ENCODE data around the gene RGPD4. TPM values are rescaled to one million over a fixed set of nuclear protein-coding genes. Genes with fewer than 3 reads are reported as not detected.

The RGPD4 gene
- total RNA-seq, 1 experiment from 2014 or later = 0.04 TPM

GRCh38 chr2:107932488-107932887 lies 105.8 kb downstream of the RGPD4 start:
- ATAC-seq (no peak), DNase-seq (ENCODE audit: low spot score) (no peak)
- ChIA-PET POLR2A (no interaction called here), CTCF (no interaction called here)
- peaks cover 10% of the 10 kb centered on the region for H3K4me1 Mint-ChIP-seq
- H3K4me3 Mint-ChIP-seq = no peak overlapping the region
- H3K27me3 Mint-ChIP-seq (ENCODE audit: low read depth) = no peaks in the 10 kb centered on the region
- H3K9me3 Mint-ChIP-seq = no peaks in the 10 kb centered on the region
- no peak for TF ChIP-seq MLX (CRISPR knock-in tag; IDR thresholded peaks at IDR 0.05)
- TF ChIP-seq ATF1 (CRISPR knock-in tag; IDR thresholded peaks at IDR 0.05) = no peak
- no peak for TF ChIP-seq NR2C2 (CRISPR knock-in tag; IDR thresholded peaks at IDR 0.05)
- no peak for TF ChIP-seq RELA (CRISPR knock-in tag; IDR thresholded peaks at IDR 0.05; ENCODE audit: borderline replicate concordance)
- no peak for TF ChIP-seq CREB1 (CRISPR knock-in tag; IDR thresholded peaks at IDR 0.05)
- no peak for TF ChIP-seq EMX1 (CRISPR knock-in tag; IDR thresholded peaks at IDR 0.05)
- no peak for TF ChIP-seq GABPB1 (CRISPR knock-in tag; IDR thresholded peaks at IDR 0.05)
- TF ChIP-seq E2F5 (CRISPR knock-in tag; IDR thresholded peaks at IDR 0.05) = no peak
- no peak overlapping the region for H3K27ac Mint-ChIP-seq
- H3K36me3 Mint-ChIP-seq = no peaks in the 10 kb centered on the region

- TF ChIP-seq NFE2L1 (CRISPR knock-in tag; IDR thresholded peaks at IDR 0.05) = no peak
- no peak for TF ChIP-seq RELA (CRISPR knock-in tag; IDR thresholded peaks at IDR 0.05; ENCODE audit: borderline replicate concordance)
- no peak for TF ChIP-seq ATF3 (CRISPR knock-in tag; conservative IDR thresholded peaks at IDR 0.05)
- TF ChIP-seq TCF7 (CRISPR knock-in tag; IDR thresholded peaks at IDR 0.05; ENCODE audit: low read depth) = no peak
- TF ChIP-seq ETV6 (CRISPR knock-in tag; IDR thresholded peaks at IDR 0.05) = no peak
- TF ChIP-seq ZNF671 (CRISPR knock-in tag; IDR thresholded peaks at IDR 0.05) = no peak
- no peak for TF ChIP-seq ZNF219 (CRISPR knock-in tag; IDR thresholded peaks at IDR 0.05; ENCODE audit: borderline replicate concordance)
- no peak for TF ChIP-seq STAT6 (CRISPR knock-in tag; conservative IDR thresholded peaks at IDR 0.05; ENCODE audit: low read depth)
- TF ChIP-seq CTCF (IDR thresholded peaks at IDR 0.05) = no peak
- TF ChIP-seq ERG (CRISPR knock-in tag; IDR thresholded peaks at IDR 0.05) = no peak
- TF ChIP-seq GABPB1 (CRISPR knock-in tag; IDR thresholded peaks at IDR 0.05) = no peak
- no peak for TF ChIP-seq E2F5 (CRISPR knock-in tag; IDR thresholded peaks at IDR 0.05)
- TF ChIP-seq KAT7 (CRISPR knock-in tag; IDR thresholded peaks at IDR 0.05; ENCODE audit: borderline replicate concordance) = no peak
- no peak for TF ChIP-seq PRRX2 (CRISPR knock-in tag; IDR thresholded peaks at IDR 0.05)
- no peak for TF ChIP-seq ZNF121 (CRISPR knock-in tag; IDR thresholded peaks at IDR 0.05)
- TF ChIP-seq MLX (CRISPR knock-in tag; IDR thresholded peaks at IDR 0.05) = no peak
- Mint-ChIP-seq H3K27me3 (ENCODE audit: low read depth) (no peaks in the 10 kb centered on the region), H3K4me3 (no peak overlapping the region), H3K9me3 (no peaks in the 10 kb centered on the region), H3K36me3 (no peaks in the 10 kb centered on the region), H3K4me1 (peaks cover 10% of the 10 kb centered on the region), H3K27ac (no peak overlapping the region)
- DNase-seq (ENCODE audit: low spot score) (no peak), ATAC-seq (no peak; the same call in 1 of the 2 replicates)
- ChIA-PET CTCF (interaction anchor here (0.9 kb wide), 1 partner anchor 1063 kb away, joined by 3 read pairs; no protein-coding TSS in a partner anchor), POLR2A (no interaction called here)
These were observed 106.3 kb downstream of the RGPD4 start for GRCh38 chr2:107932979-107933378.
